OCI-LY3 (cell line): ENCODE results near the gene HSF5.

Experiments
- H2AFZ ChIP-seq: fragments of 200-600, 300-600 bp; shearing (Covaris generic); 2 replicates; pipeline ENCODE4 v1.6.0; 2014; ENCODE audit warnings: antibody characterized with exemption, low read depth, low read length
- H3K27ac ChIP-seq: fragments of 200-600, 300-600 bp; sonication (generic); 2 replicates; pipeline ENCODE4 v1.5.1; 2014; ENCODE audit warnings: mild to moderate bottlenecking, low read length, moderate library complexity, mixed read lengths
- H3K27me3 ChIP-seq: fragments of 200-600, 300-600 bp; sonication (generic); 2 replicates; pipeline ENCODE4 v1.6.1; 2014; ENCODE audit warnings: low read depth, low read length, mixed read lengths
- H3K36me3 ChIP-seq: fragments of 200-600, 300-600 bp; sonication (generic); replicated peaks from 2 replicates; pipeline ENCODE3; 2014; ENCODE audit warnings: low read depth, low read length, mixed read lengths
- H3K4me1 ChIP-seq: fragments of 300-600, 200-600 bp; sonication (generic); 2 replicates; pipeline ENCODE4 v1.6.1; 2014; ENCODE audit warnings: low read length, mixed read lengths
- H3K4me2 ChIP-seq: fragments of 200-600, 300-600 bp; sonication (generic); 2 replicates; pipeline ENCODE4 v1.6.1; 2014; ENCODE audit warnings: low read length, mixed read lengths
- H3K4me3 ChIP-seq: fragments of 300-600, 200-600 bp; sonication (generic); 2 replicates; pipeline ENCODE4 v1.5.1; 2014; ENCODE audit warnings: antibody characterized with exemption, mild to moderate bottlenecking, low read length, moderate library complexity
- H3K79me2 ChIP-seq: fragments of 300-600, 200-600 bp; shearing (Covaris generic); 2 replicates; pipeline ENCODE4 v1.6.1; 2014; ENCODE audit warnings: mild to moderate bottlenecking, low read length, mixed read lengths
- H3K9ac ChIP-seq: fragments of 300-600, 200-600 bp; shearing (Covaris generic); 2 replicates; pipeline ENCODE4 v1.6.0; 2014; ENCODE audit warnings: mild to moderate bottlenecking, low read length, moderate library complexity
- H3K9me3 ChIP-seq: fragments of 200-600, 300-600 bp; shearing (Covaris generic); 2 replicates; pipeline ENCODE4 v1.6.1; 2014; ENCODE audit warnings: low read length, mixed read lengths; ENCODE audit not compliant: insufficient read depth
- H4K20me1 ChIP-seq: fragments of 200-600, 300-600 bp; sonication (generic); 2 replicates; pipeline ENCODE4 v1.6.1; 2016; ENCODE audit warnings: low read length, mixed read lengths; ENCODE audit not compliant: insufficient read depth
- CTCF ChIP-seq: fragments of 200-600, 300-600 bp; sonication (generic); IDR thresholded peaks from 2 replicates; pipeline ENCODE4 v1.5.1; 2014; ENCODE audit warnings: antibody characterized with exemption, low read length, low read depth
- EZH2phosphoT487 ChIP-seq: fragments of 200-600 bp; shearing (Covaris generic); IDR thresholded peaks from 2 replicates; pipeline ENCODE4 v1.6.1; 2018; ENCODE audit warnings: antibody characterized with exemption, mixed run types, low read depth

Gene HSF5

GRCh38 chr17:58534901-58535421 is 46.8 kb upstream of the HSF5 start:
- Histone ChIP-seq H4K20me1 (no peaks in the 10 kb centered on the region), H3K36me3 (no peaks in the 10 kb centered on the region), H3K27me3 (peaks cover 32% of the 10 kb centered on the region), H3K4me1 (peaks cover 12% of the 10 kb centered on the region; the same call in 1 of the 2 replicates), H3K4me3 (no peak overlapping the region), H3K4me2 (no peak overlapping the region), H3K9ac (no peak overlapping the region), H3K9me3 (no peaks in the 10 kb centered on the region), H3K79me2 (no peaks in the 10 kb centered on the region), H2AFZ (no peak overlapping the region), H3K27ac (no peak overlapping the region)
- TF ChIP-seq EZH2phosphoT487 (no peak), CTCF (no peak)

GRCh38 chr17:58534331-58534730 is 46.1 kb upstream of the HSF5 start:
- H3K36me3 ChIP-seq, result no peaks in the 10 kb centered on the region
- H2AFZ ChIP-seq, result no peak overlapping the region
- no peaks in the 10 kb centered on the region for H3K9me3 ChIP-seq
- no peaks in the 10 kb centered on the region for H4K20me1 ChIP-seq
- H3K9ac ChIP-seq, result no peak overlapping the region
- no peak overlapping the region for H3K27ac ChIP-seq
- TF ChIP-seq EZH2phosphoT487 (no peak), CTCF (no peak)
- peaks cover 12% of the 10 kb centered on the region; the same call in 1 of the 2 replicates for H3K4me1 ChIP-seq
- H3K27me3 ChIP-seq, result peaks cover 32% of the 10 kb centered on the region
- no peak overlapping the region for H3K4me2 ChIP-seq
- no peak overlapping the region for H3K4me3 ChIP-seq
- no peaks in the 10 kb centered on the region for H3K79me2 ChIP-seq

GRCh38 chr17:58533616-58534188 is 45.5 kb upstream of the HSF5 start:
- Histone ChIP-seq H3K36me3 (no peaks in the 10 kb centered on the region), H4K20me1 (no peaks in the 10 kb centered on the region), H3K27ac (no peak overlapping the region), H3K9ac (no peak overlapping the region), H3K27me3 (peaks cover 32% of the 10 kb centered on the region), H2AFZ (no peak overlapping the region), H3K4me1 (peaks cover 12% of the 10 kb centered on the region; the same call in 1 of the 2 replicates), H3K4me2 (no peak overlapping the region), H3K79me2 (no peaks in the 10 kb centered on the region), H3K9me3 (no peaks in the 10 kb centered on the region), H3K4me3 (no peak overlapping the region)
- no peak for TF ChIP-seq CTCF
- no peak for TF ChIP-seq EZH2phosphoT487

GRCh38 chr17:58532555-58532951 is 44.3 kb upstream of the HSF5 start:
- Histone ChIP-seq H2AFZ (no peak overlapping the region; the same call in 1 of the 2 replicates), H3K4me3 (peak overlapping the region; percentile 78), H3K27me3 (peaks cover 32% of the 10 kb centered on the region), H3K4me2 (peak overlapping the region; percentile 91), H3K79me2 (no peaks in the 10 kb centered on the region), H3K9ac (0 out of 2 replicates have a peak overlapping the region, but pooled peaks have one; percentile 34), H3K36me3 (no peaks in the 10 kb centered on the region), H3K27ac (no peak overlapping the region), H3K4me1 (peaks cover 18% of the 10 kb centered on the region), H4K20me1 (no peaks in the 10 kb centered on the region), H3K9me3 (no peaks in the 10 kb centered on the region)
- no peak for TF ChIP-seq EZH2phosphoT487
- no peak for TF ChIP-seq CTCF
